HepG2 (cell line): ENCODE measurements around the gene WDR83. TPM values are rescaled to one million over a fixed set of nuclear protein-coding genes. Genes with fewer than 3 reads are reported as not detected.
A peak's percentile ranks its signal among the peaks of the same experiment; 100 is the strongest.

Experiments
- DPF2 ChIP-seq: sonication (generic); formaldehyde crosslinking; IDR thresholded peaks from 2 replicates; pipeline ENCODE4 v1.4.0; 2020; ENCODE audit warnings: mild to moderate bottlenecking, low read depth, missing genetic modification reagents, borderline replicate concordance
- EEA1 ChIP-seq: sonication (generic); formaldehyde crosslinking; IDR thresholded peaks from 2 replicates; pipeline ENCODE4 v1.5.1; 2020; ENCODE audit warnings: mild to moderate bottlenecking, missing genetic modification reagents, borderline replicate concordance
- FOXP1 ChIP-seq, 2 experiments: fragments of 450-650 bp in 1 of 2; IDR thresholded peaks; 2 replicates each; pipeline ENCODE4 v1.6.1; 2017 to 2018; ENCODE audit warnings: antibody characterized with exemption in 1 of 2
- HHEX ChIP-seq: IDR thresholded peaks from 2 replicates; pipeline ENCODE4 v1.6.1; 2016; ENCODE audit warnings: control low read depth
- KMT2A ChIP-seq: sonication (generic); formaldehyde crosslinking; IDR thresholded peaks from 2 replicates; pipeline ENCODE4 v1.4.0; 2020; ENCODE audit warnings: missing genetic modification reagents
- NFIC ChIP-seq: IDR thresholded peaks from 2 replicates; pipeline ENCODE4 v1.6.1; 2012; ENCODE audit warnings: mild to moderate bottlenecking, low read length, inconsistent platforms
- PAX8 ChIP-seq: sonication (generic); formaldehyde crosslinking; IDR thresholded peaks from 2 replicates; pipeline ENCODE4 v1.8.0; 2022; ENCODE audit warnings: mild to moderate bottlenecking, missing genetic modification reagents, borderline replicate concordance
- PHF20 ChIP-seq: sonication (generic); formaldehyde crosslinking; IDR thresholded peaks from 2 replicates; pipeline ENCODE4 v1.5.0; 2020; ENCODE audit warnings: mild to moderate bottlenecking, missing genetic modification reagents
- SOX6 ChIP-seq, 2 experiments: fragments of 450-650 bp in 1 of 2; sonication (generic) in 1 of 2; formaldehyde crosslinking in 1 of 2; IDR thresholded peaks; 2 replicates each; pipeline versions ENCODE4 v1.4.0 to v1.6.1; 2017 to 2020; ENCODE audit warnings: antibody characterized with exemption in 1 of 2, mild to moderate bottlenecking in 1 of 2, missing genetic modification reagents in 1 of 2
- TBP ChIP-seq: sonication (generic); formaldehyde crosslinking; IDR thresholded peaks from 2 replicates; pipeline ENCODE4 v1.5.0; 2020; ENCODE audit warnings: missing genetic modification reagents
- YEATS4 ChIP-seq: sonication (generic); formaldehyde crosslinking; IDR thresholded peaks from 2 replicates; pipeline ENCODE4 v1.4.0; 2020; ENCODE audit warnings: missing genetic modification reagents, borderline replicate concordance
- ZFP37 ChIP-seq: sonication (generic); formaldehyde crosslinking; IDR thresholded peaks from 2 replicates; pipeline ENCODE4 v1.4.0; 2020; ENCODE audit warnings: missing genetic modification reagents, borderline replicate concordance
- ZNF143 ChIP-seq: sonication (generic); formaldehyde crosslinking; IDR thresholded peaks from 2 replicates; pipeline ENCODE4 v1.4.0; 2020; ENCODE audit warnings: missing genetic modification reagents
- ZNF256 ChIP-seq: sonication (generic); formaldehyde crosslinking; conservative IDR thresholded peaks from 2 replicates; pipeline ENCODE4 v1.4.0; 2020; ENCODE audit warnings: missing genetic modification reagents
- ZNF296 ChIP-seq: sonication (generic); formaldehyde crosslinking; conservative IDR thresholded peaks from 2 replicates; pipeline ENCODE4 v1.5.0; 2020; ENCODE audit warnings: mild to moderate bottlenecking, missing genetic modification reagents
- ZNF564 ChIP-seq: sonication (generic); formaldehyde crosslinking; IDR thresholded peaks from 2 replicates; pipeline ENCODE4 v1.8.1; 2023; ENCODE audit warnings: mild to moderate bottlenecking, missing genetic modification reagents
- ZNF660 ChIP-seq: sonication (generic); formaldehyde crosslinking; IDR thresholded peaks from 2 replicates; pipeline ENCODE4 v1.5.1; 2020; ENCODE audit warnings: mild to moderate bottlenecking, low read depth, missing genetic modification reagents, borderline replicate concordance
- ZSCAN22 ChIP-seq: sonication (generic); formaldehyde crosslinking; IDR thresholded peaks from 2 replicates; pipeline ENCODE4 v1.4.0; 2020; ENCODE audit warnings: mild to moderate bottlenecking, missing genetic modification reagents
- polyA plus RNA-seq, 8 experiments: library from polyadenylated mRNA; depleted of rRNA in 3 of 8; stranded (reverse) in 7 of 8; unstranded in 1 of 8; fragments of >200 nt; fragmentation: Illumina TruSeq in 4 of 8; extraction: Trizol in 4 of 8; gene quantifications; 2 replicates each; pipeline versions ENCODE4 v1.2.1 to v1.2.3, GENCODE V29; 2011 to 2016; ENCODE audit warnings: low read depth in 4 of 8, missing spikeins in 1 of 8, mixed read lengths in 1 of 8; ENCODE audit not compliant: insufficient read depth in 1 of 8
- total RNA-seq, 5 experiments: library from RNA; depleted of rRNA; stranded (reverse); fragments of >200 nt; fragmentation: Illumina TruSeq; extraction: Trizol; gene quantifications; 2 replicates each; pipeline ENCODE4 v1.2.3, GENCODE V29; 2016; ENCODE audit warnings: low read depth in 1 of 5
- TF ChIP-seq, protein P1 (sequence below): sonication (generic); formaldehyde crosslinking; IDR thresholded peaks from 2 replicates; pipeline ENCODE4 v1.4.0; 2020; ENCODE audit warnings: missing genetic modification reagents
- TF ChIP-seq, protein P2 (sequence below): sonication (generic); formaldehyde crosslinking; IDR thresholded peaks from 2 replicates; pipeline ENCODE4 v1.4.0; 2020; ENCODE audit warnings: missing genetic modification reagents, mild to moderate bottlenecking, borderline replicate concordance
- TF ChIP-seq, protein P3 (sequence below): sonication (generic); formaldehyde crosslinking; IDR thresholded peaks from 2 replicates; pipeline ENCODE4 v1.4.0; 2020; ENCODE audit warnings: mild to moderate bottlenecking, low read depth, missing genetic modification reagents
- TF ChIP-seq, protein P4 (sequence below): sonication (generic); formaldehyde crosslinking; IDR thresholded peaks from 2 replicates; pipeline ENCODE4 v1.4.0; 2020; ENCODE audit warnings: low read depth, mild to moderate bottlenecking, missing genetic modification reagents
- TF ChIP-seq, protein P5 (sequence below): IDR thresholded peaks from 2 replicates; pipeline ENCODE4 v1.6.1; 2016
- TF ChIP-seq, protein P6 (sequence below): sonication (generic); formaldehyde crosslinking; IDR thresholded peaks from 2 replicates; pipeline ENCODE4 v1.4.0; 2020; ENCODE audit warnings: mild to moderate bottlenecking, missing genetic modification reagents

WDR83 gene
- total and polyA plus RNA-seq, 2 of the 13 experiments (the other 11 are each of a cell fraction or from before 2014, with no cell fraction given): 4.5 to 10.7 TPM

DNA sequence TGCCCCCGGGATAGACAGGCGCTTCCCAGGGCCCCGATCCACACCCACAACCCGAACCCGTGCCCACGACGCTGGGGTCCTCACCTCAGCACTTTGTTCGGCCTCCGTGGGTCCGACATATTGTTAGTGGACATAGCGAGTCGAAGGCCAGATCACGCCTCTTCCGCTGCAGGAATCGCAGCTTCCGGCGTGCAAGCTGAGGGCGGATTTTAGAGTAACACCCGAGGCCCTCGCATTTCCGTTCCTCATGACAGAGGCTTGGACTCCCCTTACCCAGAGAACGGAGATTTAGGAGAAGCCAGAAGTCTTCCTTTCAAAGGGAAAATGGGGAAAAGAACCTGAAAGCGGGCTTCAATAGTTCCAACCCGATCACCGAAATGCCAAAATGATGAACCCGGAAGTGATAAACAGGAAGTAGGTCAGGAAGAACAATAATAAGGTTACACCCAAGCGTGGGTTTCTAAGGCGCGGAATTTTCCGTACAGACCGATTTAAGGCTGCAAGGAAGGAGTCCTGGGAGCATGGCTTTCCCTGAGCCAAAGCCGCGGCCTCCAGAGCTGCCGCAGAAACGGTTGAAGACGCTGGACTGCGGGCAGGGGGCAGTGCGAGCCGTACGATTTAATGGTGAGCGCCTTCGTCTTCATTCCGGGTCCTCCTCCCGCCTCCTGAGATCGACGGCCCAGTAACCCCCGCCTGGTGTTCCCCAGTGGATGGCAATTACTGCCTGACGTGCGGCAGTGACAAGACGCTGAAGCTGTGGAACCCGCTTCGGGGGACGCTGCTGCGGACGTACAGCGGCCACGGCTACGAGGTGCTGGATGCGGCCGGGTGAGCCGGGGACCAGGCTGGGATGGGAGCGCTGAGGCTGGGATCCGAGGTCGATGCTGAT is 2.9 kb downstream of the WDR83 start (continued):
- 0 out of 2 replicates have a peak, but pooled peaks have one; percentile 27 for TF ChIP-seq ZNF564 (CRISPR knock-in tag)
- peak; percentile 74 for TF ChIP-seq NFIC
- TF ChIP-seq ZNF296 (CRISPR knock-in tag): no peak; the same call in 1 of the 2 replicates
- TF ChIP-seq, protein P1, sequence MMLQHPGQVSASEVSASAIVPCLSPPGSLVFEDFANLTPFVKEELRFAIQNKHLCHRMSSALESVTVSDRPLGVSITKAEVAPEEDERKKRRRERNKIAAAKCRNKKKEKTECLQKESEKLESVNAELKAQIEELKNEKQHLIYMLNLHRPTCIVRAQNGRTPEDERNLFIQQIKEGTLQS (CRISPR knock-in tag): no peak
- TF ChIP-seq YEATS4 (CRISPR knock-in tag): peak; percentile 74; the same call in 1 of the 2 replicates
- no peak; the same call in 1 of the 2 replicates for TF ChIP-seq ZFP37 (CRISPR knock-in tag)
- TF ChIP-seq SOX6 (IDR thresholded peaks at IDR 0.05): no peak
- no peak; the same call in 1 of the 2 replicates for TF ChIP-seq SOX6 (CRISPR knock-in tag; IDR thresholded peaks at IDR 0.05)
- TF ChIP-seq PAX8 (CRISPR knock-in tag): no peak
- 0 out of 2 replicates have a peak, but pooled peaks have one; percentile 60 for TF ChIP-seq ZNF256
- TF ChIP-seq ZSCAN22 (CRISPR knock-in tag): no peak
- TF ChIP-seq, protein P2, sequence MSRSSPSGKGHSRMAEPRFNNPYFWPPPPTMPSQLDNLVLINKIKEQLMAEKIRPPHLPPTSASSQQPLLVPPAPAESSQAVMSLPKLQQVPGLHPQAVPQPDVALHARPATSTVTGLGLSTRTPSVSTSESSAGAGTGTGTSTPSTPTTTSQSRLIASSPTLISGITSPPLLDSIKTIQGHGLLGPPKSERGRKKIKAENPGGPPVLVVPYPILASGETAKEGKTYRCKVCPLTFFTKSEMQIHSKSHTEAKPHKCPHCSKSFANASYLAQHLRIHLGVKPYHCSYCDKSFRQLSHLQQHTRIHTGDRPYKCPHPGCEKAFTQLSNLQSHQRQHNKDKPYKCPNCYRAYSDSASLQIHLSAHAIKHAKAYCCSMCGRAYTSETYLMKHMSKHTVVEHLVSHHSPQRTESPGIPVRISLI (CRISPR knock-in tag): no peak
- TF ChIP-seq TBP (CRISPR knock-in tag): no peak
- TF ChIP-seq, protein P3, sequence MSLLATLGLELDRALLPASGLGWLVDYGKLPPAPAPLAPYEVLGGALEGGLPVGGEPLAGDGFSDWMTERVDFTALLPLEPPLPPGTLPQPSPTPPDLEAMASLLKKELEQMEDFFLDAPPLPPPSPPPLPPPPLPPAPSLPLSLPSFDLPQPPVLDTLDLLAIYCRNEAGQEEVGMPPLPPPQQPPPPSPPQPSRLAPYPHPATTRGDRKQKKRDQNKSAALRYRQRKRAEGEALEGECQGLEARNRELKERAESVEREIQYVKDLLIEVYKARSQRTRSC: no peak
- peak; percentile 98 for TF ChIP-seq PHF20
- TF ChIP-seq EEA1 (CRISPR knock-in tag): no peak
- TF ChIP-seq, protein P4, sequence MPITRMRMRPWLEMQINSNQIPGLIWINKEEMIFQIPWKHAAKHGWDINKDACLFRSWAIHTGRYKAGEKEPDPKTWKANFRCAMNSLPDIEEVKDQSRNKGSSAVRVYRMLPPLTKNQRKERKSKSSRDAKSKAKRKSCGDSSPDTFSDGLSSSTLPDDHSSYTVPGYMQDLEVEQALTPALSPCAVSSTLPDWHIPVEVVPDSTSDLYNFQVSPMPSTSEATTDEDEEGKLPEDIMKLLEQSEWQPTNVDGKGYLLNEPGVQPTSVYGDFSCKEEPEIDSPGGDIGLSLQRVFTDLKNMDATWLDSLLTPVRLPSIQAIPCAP (CRISPR knock-in tag): peak; percentile 50; the same call in 1 of the 2 replicates
- TF ChIP-seq ZNF660 (CRISPR knock-in tag): no peak
- TF ChIP-seq, protein P5, sequence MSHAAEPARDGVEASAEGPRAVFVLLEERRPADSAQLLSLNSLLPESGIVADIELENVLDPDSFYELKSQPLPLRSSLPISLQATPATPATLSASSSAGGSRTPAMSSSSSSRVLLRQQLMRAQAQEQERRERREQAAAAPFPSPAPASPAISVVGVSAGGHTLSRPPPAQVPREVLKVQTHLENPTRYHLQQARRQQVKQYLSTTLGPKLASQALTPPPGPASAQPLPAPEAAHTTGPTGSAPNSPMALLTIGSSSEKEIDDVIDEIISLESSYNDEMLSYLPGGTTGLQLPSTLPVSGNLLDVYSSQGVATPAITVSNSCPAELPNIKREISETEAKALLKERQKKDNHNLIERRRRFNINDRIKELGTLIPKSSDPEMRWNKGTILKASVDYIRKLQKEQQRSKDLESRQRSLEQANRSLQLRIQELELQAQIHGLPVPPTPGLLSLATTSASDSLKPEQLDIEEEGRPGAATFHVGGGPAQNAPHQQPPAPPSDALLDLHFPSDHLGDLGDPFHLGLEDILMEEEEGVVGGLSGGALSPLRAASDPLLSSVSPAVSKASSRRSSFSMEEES (CRISPR knock-in tag): 0 out of 2 replicates have a peak, but pooled peaks have one; percentile 7
- no peak for TF ChIP-seq DPF2
- TF ChIP-seq, protein P6, sequence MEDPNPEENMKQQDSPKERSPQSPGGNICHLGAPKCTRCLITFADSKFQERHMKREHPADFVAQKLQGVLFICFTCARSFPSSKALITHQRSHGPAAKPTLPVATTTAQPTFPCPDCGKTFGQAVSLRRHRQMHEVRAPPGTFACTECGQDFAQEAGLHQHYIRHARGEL: 0 out of 2 replicates have a peak, but pooled peaks have one; percentile 44
- no peak for TF ChIP-seq HHEX (CRISPR knock-in tag)
- TF ChIP-seq KMT2A: peak; percentile 81
- TF ChIP-seq FOXP1 (IDR thresholded peaks at IDR 0.05): peak; percentile 80
- TF ChIP-seq FOXP1 (CRISPR knock-in tag; IDR thresholded peaks at IDR 0.05): peak; percentile 65; the same call in 1 of the 2 replicates
- TF ChIP-seq ZNF143 (CRISPR knock-in tag): peak; percentile 69; the same call in 1 of the 2 replicates
